HCT116 (cell line): ENCODE measurements around the gene ASIC3. TPM values are rescaled to one million over a fixed set of nuclear protein-coding genes. Genes with fewer than 3 reads are reported as not detected.

Source experiments
- ATAC-seq: fragments of 200-7000 bp; cut with Tn5 transposase; 2 replicates; pipeline ENCODE4 v1.9.1; 2020; ENCODE audit warnings: mild to moderate bottlenecking, moderate library complexity
- BruUV-seq: library from RNA; stranded (reverse); fragments of 400-500 nt; replicated peaks from 2 replicates; lab custom pipeline; 2021; lab: Mats Ljungman, UMichigan
- CTCF ChIA-PET: fragments of 300-600 bp; sonication (Branson Sonifier 250); formaldehyde crosslinking; loops from one replicate; lab custom pipeline; 2021; ENCODE audit warnings: antibody characterized with exemption; lab: Charles Lee
- POLR2A ChIA-PET: fragments of 300-600, 350-600 bp; sonication (Branson Sonifier 250); formaldehyde crosslinking; loops from one replicate; lab custom pipeline; 2021; ENCODE audit warnings: antibody characterized with exemption; lab: Charles Lee
- RAD21 ChIA-PET, 2 experiments: fragments of 300-600 bp; sonication (Branson Sonifier 250); formaldehyde crosslinking; loops; one replicate each; lab custom pipeline; 2023; ENCODE audit warnings: low total read pairs in 2 of 2; ENCODE audit not compliant: uncharacterized antibody in 2 of 2, unreplicated experiment in 2 of 2, low non-redundant PET in 1 of 2; lab: Charles Lee
- DNase-seq: peaks from one replicate; pipeline ENCODE4 v3.0.0-alpha.2; 2010; ENCODE audit warnings: low read depth, low spot score
- H2AFZ ChIP-seq: fragments of 200-600 bp; shearing (Covaris generic), sonication (generic); 2 replicates; pipeline ENCODE4 v1.6.1; 2017; ENCODE audit warnings: low read depth, mixed run types, mixed read lengths, antibody characterized with exemption, low read length; ENCODE audit not compliant: poor library complexity, severe bottlenecking
- H3K27ac ChIP-seq: 2 replicates; pipeline ENCODE4 v1.5.1; 2012; ENCODE audit warnings: low read depth, low read length
- H3K27me3 ChIP-seq: fragments of 200-600 bp; sonication (generic); 2 replicates; pipeline ENCODE4 v1.6.1; 2016; ENCODE audit warnings: mixed run types, low read length, mixed read lengths; ENCODE audit not compliant: insufficient read depth
- H3K36me3 ChIP-seq, 2 experiments: fragments of 200-500 bp in 1 of 2; fragments of 200-600 bp in 1 of 2; sonication (Bioruptor generic) in 1 of 2; sonication (generic) in 1 of 2; 2 replicates each; pipeline versions ENCODE4 v1.5.1 to v1.6.1; 2014 to 2016; ENCODE audit warnings: low read length in 2 of 2, inconsistent platforms in 1 of 2, mixed read lengths in 1 of 2, mixed run types in 1 of 2; ENCODE audit not compliant: insufficient read depth in 2 of 2, control insufficient read depth in 1 of 2
- H3K4me1 ChIP-seq, 2 experiments: fragments of 200-600 bp in 1 of 2; sonication (generic) in 1 of 2; 2 replicates each; pipeline versions ENCODE4 v1.5.1 to v1.6.1; 2012 to 2017; ENCODE audit warnings: low read length in 2 of 2, inconsistent platforms in 1 of 2, mild to moderate bottlenecking in 1 of 2, mixed read lengths in 1 of 2, mixed run types in 1 of 2, moderate library complexity in 1 of 2; ENCODE audit not compliant: insufficient read depth in 2 of 2, control insufficient read depth in 1 of 2
- H3K4me2 ChIP-seq: fragments of 200-600 bp; sonication (generic); 2 replicates; pipeline ENCODE4 v1.6.1; 2017; ENCODE audit warnings: mixed run types, low read length, mixed read lengths
- H3K4me3 ChIP-seq, 2 experiments: fragments of 200-600 bp in 1 of 2; sonication (generic) in 1 of 2; replicated peaks in 1 of 2; 2 replicates each; pipeline ENCODE4 v1.5.1; 2011 to 2016; ENCODE audit warnings: low read length in 2 of 2, control low read depth in 1 of 2, low read depth in 1 of 2, mild to moderate bottlenecking in 1 of 2, mixed read lengths in 1 of 2, mixed run types in 1 of 2
- H3K79me2 ChIP-seq: fragments of 200-600 bp; sonication (generic); 2 replicates; pipeline ENCODE4 v1.6.1; 2017; ENCODE audit warnings: mild to moderate bottlenecking, mixed run types, low read length, moderate library complexity, mixed read lengths; ENCODE audit not compliant: insufficient read depth
- H3K9ac ChIP-seq: fragments of 200-600 bp; sonication (generic); 2 replicates; pipeline ENCODE4 v1.6.1; 2016; ENCODE audit warnings: low read length, mixed read lengths
- H3K9me2 ChIP-seq: fragments of 200-600 bp; sonication (generic), shearing (Covaris generic); 2 replicates; pipeline ENCODE4 v1.6.1; 2017; ENCODE audit warnings: mixed run types, mild to moderate bottlenecking, moderate library complexity; ENCODE audit not compliant: insufficient read depth
- H3K9me3 ChIP-seq, 2 experiments: fragments of 200-500 bp in 1 of 2; fragments of 200-600 bp in 1 of 2; sonication (Bioruptor generic) in 1 of 2; sonication (generic) in 1 of 2; 2 replicates each; pipeline ENCODE4 v1.6.1; 2014 to 2017; ENCODE audit warnings: low read length in 2 of 2, mixed read lengths in 2 of 2, inconsistent platforms in 1 of 2, low read depth in 1 of 2, mild to moderate bottlenecking in 1 of 2, mixed run types in 1 of 2, moderate library complexity in 1 of 2; ENCODE audit not compliant: control insufficient read depth in 1 of 2, insufficient read depth in 1 of 2
- H4K20me1 ChIP-seq: fragments of 200-600 bp; sonication (generic), shearing (Covaris generic); 2 replicates; pipeline ENCODE4 v1.6.1; 2017; ENCODE audit warnings: mixed run types, mild to moderate bottlenecking, moderate library complexity; ENCODE audit not compliant: insufficient read depth
- CEBPB ChIP-seq: IDR thresholded peaks from 2 replicates; pipeline ENCODE4 v1.6.1; 2012; ENCODE audit warnings: low read depth
- ELF1 ChIP-seq: IDR thresholded peaks from 2 replicates; pipeline ENCODE4 v1.6.1; 2012; ENCODE audit warnings: low read depth, borderline replicate concordance
- EZH2 ChIP-seq: fragments of 200-600 bp; sonication (generic); IDR thresholded peaks from 2 replicates; pipeline ENCODE4 v1.6.1; 2017; ENCODE audit warnings: antibody characterized with exemption, mixed run types
- EZH2phosphoT487 ChIP-seq: fragments of 200-600 bp; IDR thresholded peaks from 2 replicates; pipeline ENCODE4 v1.6.1; 2018; ENCODE audit warnings: antibody characterized with exemption, borderline replicate concordance
- JUND ChIP-seq: IDR thresholded peaks from 2 replicates; pipeline ENCODE4 v1.6.1; 2012
- SRF ChIP-seq: IDR thresholded peaks from 2 replicates; pipeline ENCODE4 v1.6.1; 2012; ENCODE audit warnings: low read depth
- YY1 ChIP-seq: IDR thresholded peaks from 2 replicates; pipeline ENCODE4 v1.6.1; 2011; ENCODE audit warnings: low read length, low read depth, moderate library complexity, mild to moderate bottlenecking; ENCODE audit not compliant: insufficient replicate concordance; ENCODE audit errors: extremely low read depth
- ZBTB33 ChIP-seq: IDR thresholded peaks from 2 replicates; pipeline ENCODE4 v1.6.1; 2011; ENCODE audit warnings: mild to moderate bottlenecking, low read length, moderate library complexity; ENCODE audit not compliant: insufficient replicate concordance; ENCODE audit errors: extremely low read depth
- intact Hi-C: fragments of 100-400 bp; cut with micrococcal nuclease; formaldehyde crosslinking; loops from 2 replicates; pipeline ENCODE4 v1.10.0; 2022
- total RNA-seq: library from RNA; stranded (reverse); gene quantifications from one replicate; pipeline ENCODE4 v1.2.1, GENCODE V29; 2021; ENCODE audit not compliant: unreplicated experiment
- TF ChIP-seq, protein P1 (sequence below): IDR thresholded peaks from 2 replicates; pipeline ENCODE4 v1.6.1; 2012

ASIC3 gene
- total RNA-seq, 1 experiment from 2014 or later, result 4.4 TPM

GRCh38 chr7:151070574-151070960, 22.2 kb downstream of the ASIC3 start (continued):
- no peak for TF ChIP-seq ZBTB33
- TF ChIP-seq, protein P1, sequence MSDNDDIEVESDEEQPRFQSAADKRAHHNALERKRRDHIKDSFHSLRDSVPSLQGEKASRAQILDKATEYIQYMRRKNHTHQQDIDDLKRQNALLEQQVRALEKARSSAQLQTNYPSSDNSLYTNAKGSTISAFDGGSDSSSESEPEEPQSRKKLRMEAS, result no peak
- no peak for TF ChIP-seq YY1
- TF ChIP-seq ELF1, result no peak
- no peak for TF ChIP-seq SRF
- no peak for TF ChIP-seq EZH2phosphoT487

DNA sequence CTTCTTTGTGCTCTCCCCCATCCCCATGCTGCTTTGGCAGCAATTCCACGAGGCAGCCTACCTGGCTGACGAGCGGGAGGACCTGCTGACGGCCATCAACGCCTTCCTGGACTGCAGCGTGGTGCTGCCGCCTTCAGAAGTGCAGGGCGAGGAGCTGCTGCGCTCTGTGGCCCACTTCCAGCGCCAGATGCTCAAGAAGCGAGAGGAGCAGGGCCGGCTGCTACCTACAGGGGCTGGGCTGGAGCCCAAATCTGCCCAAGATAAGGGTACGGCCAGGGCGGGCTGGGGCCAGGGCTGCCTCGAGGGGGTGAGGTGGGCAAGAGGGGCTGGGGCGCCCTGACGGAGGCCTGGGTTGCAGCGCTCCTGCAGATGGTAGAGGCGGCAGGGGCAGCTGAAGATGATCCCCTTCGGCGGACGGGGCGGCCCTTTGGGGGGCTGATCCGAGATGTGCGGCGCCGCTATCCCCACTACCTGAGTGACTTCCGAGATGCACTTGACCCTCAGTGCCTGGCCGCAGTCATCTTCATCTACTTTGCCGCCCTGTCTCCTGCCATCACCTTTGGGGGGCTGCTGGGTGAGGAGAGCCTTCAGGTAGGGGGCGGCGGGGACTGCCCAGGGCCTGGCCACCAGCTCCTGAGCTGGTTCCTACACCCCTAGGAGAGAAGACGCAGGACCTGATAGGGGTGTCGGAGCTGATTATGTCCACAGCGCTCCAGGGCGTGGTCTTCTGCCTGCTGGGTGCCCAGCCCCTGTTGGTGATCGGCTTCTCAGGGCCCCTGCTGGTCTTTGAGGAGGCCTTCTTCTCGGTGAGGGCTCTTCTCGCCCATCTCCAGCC, 22.9 kb downstream of the ASIC3 start:
- ATAC-seq (no peak), DNase-seq (no peak)
- intact Hi-C loops, result no loop called here
- CTCF ChIA-PET, result no interaction called here
- Histone ChIP-seq H3K9me2 (no peaks in the 10 kb centered on the region), H3K27me3 (no peaks in the 10 kb centered on the region), H3K79me2 (peaks cover 21% of the 10 kb centered on the region; the same call in 1 of the 2 replicates), H3K9ac (no peak overlapping the region), H3K27ac (no peak overlapping the region), H3K4me2 (no peak overlapping the region), H3K9me3 (no peaks in the 10 kb centered on the region), H2AFZ (no peak overlapping the region), H3K4me3 (no peak overlapping the region), H3K36me3 (peaks cover 56% of the 10 kb centered on the region in 2 experiments; a peak in 3 of 4 replicates), H3K4me1 (peaks cover 0 to 4% of the 10 kb centered on the region in 2 experiments; a peak in 1 of 4 replicates), H4K20me1 (no peaks in the 10 kb centered on the region)
- RAD21 ChIA-PET, result no interaction called here
- no TSS peak for BruUV-seq
- POLR2A ChIA-PET, result interaction anchor here (0.9 kb wide), 1 partner anchor 8 kb away, joined by 3 read pairs; no protein-coding TSS in a partner anchor
- TF ChIP-seq CEBPB (no peak), EZH2 (no peak), JUND (no peak)
